Endothelial cell of umbilical vein (primary cell): ENCODE data around the gene RTL10.
"Not testable (repeated sequence)": the region's sequence is repeated elsewhere in the genome, so short reads cannot be mapped to it uniquely, and the experiment has no call there.

Source experiments
- POLR2A ChIP-seq: IDR thresholded peaks from 2 replicates; pipeline ENCODE4 v1.6.1; 2012; ENCODE audit warnings: low read depth, mild to moderate bottlenecking, control low read depth, low read length
- POLR2AphosphoS5 ChIP-seq: IDR thresholded peaks from 2 replicates; pipeline ENCODE4 v1.6.1; 2012; ENCODE audit warnings: low read depth, mild to moderate bottlenecking, control low read depth, low read length, moderate library complexity; ENCODE audit not compliant: insufficient read depth

DNA sequence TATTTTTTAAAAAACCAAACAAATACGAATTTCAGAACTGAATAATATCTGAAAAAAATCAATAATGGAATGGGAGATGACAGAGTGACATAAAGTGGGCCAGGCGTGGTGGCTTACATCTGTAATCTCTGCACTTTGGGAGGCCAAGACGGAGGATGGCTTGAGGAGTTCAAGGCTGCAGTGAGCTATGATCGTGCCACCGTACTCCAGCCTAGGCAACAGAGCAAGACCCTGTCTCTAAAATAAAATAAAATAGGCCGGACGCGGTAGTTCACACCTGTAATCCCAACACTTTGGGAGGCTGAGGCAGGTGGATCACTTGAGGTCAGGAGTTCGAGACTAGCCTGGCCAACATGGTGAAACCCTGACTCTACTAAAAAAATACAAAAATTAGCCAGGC lies 21.3 kb downstream of the RTL10 start:
- not testable (repeated sequence) for TF ChIP-seq POLR2A, POLR2AphosphoS5
